Stimulated activated CD4-positive, alpha-beta T cell treated with anti-CD3 and anti-CD28 coated beads, Interleukin-1b, Interleukin-23, amount 100 ng/mL, for 24 hours (primary cell): ENCODE data around the gene CTNS.

Experiments used
- DNase-seq, 4 experiments: peaks; one replicate each; pipeline ENCODE4 v3.0.0-alpha.2; 2020; ENCODE audit warnings: low read depth in 4 of 4, low spot score in 1 of 4

The CTNS gene

GRCh38 chr17:3636154-3636907, at the start of gene CTNS, which contains the start of gene SHPK:
Gene CTNS, plus strand, starts transcription at chr17:3636760. Its CDS starts 3,447 bp downstream, at chr17:3640207.
Gene SHPK, minus strand, starts transcription at chr17:3636250. Its CDS starts 31 bp downstream, at chr17:3636219.
- DNase-seq = peak; percentile 76 to 96 (median 88)

GRCh38 chr17:3589784-3590183, 46.8 kb upstream of the CTNS start:
- no peak for DNase-seq

DNA sequence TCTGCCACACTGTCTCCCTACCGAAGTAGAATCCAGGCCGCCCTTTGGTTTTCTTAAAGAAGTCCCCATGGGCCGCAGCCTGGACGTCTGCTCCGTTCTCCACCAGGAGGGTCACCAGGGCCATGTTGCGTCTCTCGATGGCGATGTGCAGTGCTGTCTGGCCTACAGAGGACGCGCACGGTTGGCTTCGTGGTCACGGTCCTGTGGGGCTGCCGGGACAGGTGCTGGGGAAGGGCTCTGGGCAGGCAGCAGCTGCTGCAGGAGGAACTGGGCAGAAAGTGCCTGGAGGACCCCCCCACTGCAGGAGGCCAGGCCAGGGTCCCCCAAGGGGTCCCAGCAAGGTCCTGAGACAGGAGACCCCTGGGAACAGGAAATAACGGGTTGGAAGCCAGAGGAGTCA, 46.3 kb upstream of the CTNS start:
- DNase-seq = no peak

- no peak for DNase-seq
Measured at GRCh38 chr17:3590768-3591167, 45.8 kb upstream of the CTNS start.

- no peak for DNase-seq
Measured at GRCh38 chr17:3592216-3592860, 44.2 kb upstream of the CTNS start.

GRCh38 chr17:3593384-3593783, 43.2 kb upstream of the CTNS start:
- DNase-seq = no peak

- DNase-seq = no peak
Measured at GRCh38 chr17:3594051-3594800, 42.3 kb upstream of the CTNS start.

GRCh38 chr17:3594976-3595375, 41.6 kb upstream of the CTNS start:
- DNase-seq = no peak

DNA sequence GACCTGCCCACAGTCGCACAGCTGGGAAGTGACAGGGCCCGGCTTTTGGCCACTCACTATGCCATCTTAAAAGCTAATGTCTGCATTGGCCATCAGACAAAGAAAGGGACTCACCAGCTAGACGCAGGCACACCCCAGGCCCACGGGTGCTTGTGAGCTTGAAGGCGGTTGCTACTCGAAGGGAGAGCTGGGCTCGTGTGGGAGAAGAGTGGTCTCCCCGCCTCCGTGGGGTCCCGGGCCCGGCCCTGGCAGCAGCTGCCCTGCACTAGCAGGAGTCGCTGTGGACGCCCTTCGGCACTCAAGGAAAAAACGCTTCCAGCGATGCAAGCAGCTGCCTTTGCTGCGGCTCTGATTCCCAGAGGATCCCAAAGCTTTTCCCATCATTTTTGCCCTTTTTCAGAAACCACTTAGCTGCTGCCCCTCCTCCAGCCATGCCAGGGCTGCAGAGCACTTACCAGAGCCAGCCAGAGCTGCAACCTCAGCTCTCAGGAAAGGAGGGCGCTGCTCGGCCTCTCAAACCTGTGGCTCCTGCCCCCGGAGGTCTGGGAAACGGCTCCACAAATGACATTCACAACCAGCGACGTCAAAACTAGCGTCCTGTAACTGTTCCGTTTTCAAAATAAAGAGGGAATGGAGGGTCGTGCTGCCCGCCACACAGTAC, 39.6 kb upstream of the CTNS start:
- DNase-seq = no peak

DNA sequence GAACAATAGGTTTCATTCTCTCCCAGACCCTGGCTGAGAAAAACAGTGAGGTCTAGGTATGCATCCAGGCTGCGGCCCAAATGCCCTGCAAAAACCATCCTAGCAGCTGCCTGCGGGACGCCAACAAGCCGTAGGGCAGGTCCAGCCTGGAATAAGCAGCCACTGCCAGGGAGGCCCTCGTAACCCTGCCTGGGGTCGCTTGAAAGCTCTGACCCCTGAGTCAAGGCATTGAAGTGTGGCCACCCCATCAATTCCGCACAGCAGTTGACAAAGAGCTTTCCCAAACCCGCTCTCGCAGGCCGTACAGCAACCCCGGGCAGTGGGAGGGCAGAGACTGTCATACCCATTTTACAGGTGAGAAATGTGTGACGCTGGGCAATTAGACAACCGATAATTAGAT, 38.5 kb upstream of the CTNS start:
- DNase-seq = no peak

- no peak for DNase-seq
Measured at GRCh38 chr17:3600529-3601205, 35.9 kb upstream of the CTNS start.

DNA sequence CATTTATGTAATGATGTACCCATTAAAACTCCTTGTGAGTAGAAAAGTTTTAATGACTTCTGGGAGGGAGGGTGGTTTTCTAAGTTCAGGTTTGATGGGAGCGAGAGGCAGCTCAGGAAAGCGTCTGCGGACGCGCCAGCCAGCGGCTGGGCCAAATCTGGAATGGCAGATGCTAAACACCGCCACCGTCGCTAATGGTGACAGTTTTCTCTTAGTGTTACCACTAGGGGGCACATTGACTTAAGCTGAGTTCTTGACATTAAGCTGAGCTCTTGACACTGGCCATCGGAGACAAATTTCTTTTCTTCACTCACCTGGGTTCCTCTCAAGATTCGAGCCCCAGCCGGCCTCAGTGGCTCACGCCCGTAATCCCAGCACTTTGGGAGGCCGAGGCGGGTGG, 34.1 kb upstream of the CTNS start:
- peak in 1 of 4 experiments; percentile 5 for DNase-seq

GRCh38 chr17:3603119-3603869, 33.3 kb upstream of the CTNS start:
- DNase-seq = no peak

- DNase-seq = no peak
Measured at GRCh38 chr17:3603870-3604259, 32.7 kb upstream of the CTNS start.

DNA sequence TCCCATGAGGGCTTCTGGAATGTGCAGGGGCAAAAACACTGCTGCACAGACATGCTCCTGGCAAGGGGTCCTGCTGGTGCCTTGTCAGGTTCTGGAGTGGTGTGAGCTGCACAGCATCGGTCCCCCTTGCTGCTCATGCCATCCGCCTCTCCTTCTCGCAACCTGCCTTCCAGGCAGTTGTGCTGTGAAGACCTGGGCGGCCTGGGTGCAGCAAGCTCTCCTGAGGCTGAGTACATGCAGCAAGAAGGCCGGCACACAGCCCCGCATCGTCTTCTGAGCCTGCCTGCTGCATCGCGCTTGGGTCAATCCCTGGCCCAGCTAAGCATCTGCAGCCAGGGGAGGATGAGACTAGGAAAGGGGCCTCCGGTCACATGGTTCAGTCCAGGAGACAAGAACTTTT, 26.9 kb upstream of the CTNS start:
- no peak for DNase-seq

- no peak for DNase-seq
Measured at GRCh38 chr17:3610523-3610922, 26.0 kb upstream of the CTNS start.

DNA sequence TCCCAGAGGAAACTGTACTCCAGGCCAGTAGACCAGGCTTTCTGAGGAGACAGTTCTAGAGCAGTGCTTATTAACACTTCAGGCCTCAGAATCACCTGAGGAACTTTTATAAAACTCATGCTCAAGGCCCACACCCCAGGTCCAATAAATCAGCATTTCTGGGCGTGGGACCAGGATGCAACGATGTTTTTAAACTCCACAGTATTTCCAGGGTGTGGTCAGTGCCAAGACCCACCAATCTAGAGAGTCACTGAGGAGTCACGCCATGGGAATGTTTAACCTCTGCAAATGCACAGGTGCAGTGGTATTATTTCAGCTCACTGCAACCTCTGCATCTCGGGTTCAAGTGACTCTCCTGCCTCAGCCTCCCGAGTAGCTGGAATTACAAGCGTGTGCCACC, 23.4 kb upstream of the CTNS start:
- DNase-seq = no peak

DNA sequence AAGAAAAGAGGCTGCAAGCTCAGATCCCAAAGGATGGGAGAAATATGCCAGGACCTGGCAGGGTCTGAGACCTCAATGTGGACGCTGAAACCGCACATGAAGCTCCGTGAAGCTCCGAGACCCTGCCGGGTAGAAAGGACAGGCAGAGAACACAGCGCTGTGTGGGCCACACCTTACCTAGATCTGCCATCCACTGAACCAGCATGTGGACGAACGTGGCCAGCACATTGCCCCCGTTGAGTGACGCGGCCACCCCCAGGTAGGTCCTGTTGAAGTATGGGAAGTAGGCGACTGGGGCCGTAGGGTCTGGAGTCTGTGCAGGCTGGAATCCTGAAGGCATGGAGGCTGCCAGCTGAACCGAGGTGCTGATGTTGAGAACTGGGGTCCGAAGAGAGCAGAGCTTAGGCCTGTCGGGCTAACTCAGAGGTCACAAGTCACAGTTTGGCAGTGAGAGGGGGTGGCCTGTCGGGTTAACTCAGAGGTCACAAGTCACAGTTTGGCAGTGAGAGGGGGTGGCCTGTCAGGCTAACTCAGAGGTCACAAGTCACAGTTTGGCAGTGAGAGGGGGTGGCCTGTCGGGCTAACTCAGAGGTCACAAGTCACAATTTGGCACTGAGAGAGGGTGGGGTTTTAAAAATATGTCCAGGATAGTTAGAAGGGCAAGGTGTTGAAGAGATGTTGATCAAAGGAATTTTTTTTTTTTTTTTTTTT, 21.2 kb upstream of the CTNS start:
- DNase-seq = no peak

GRCh38 chr17:3621146-3621720, 15.3 kb upstream of the CTNS start:
- no peak for DNase-seq
